ENCODE measurements around the gene SPIRE1.
"Not testable (repeated sequence)": the region's sequence is repeated elsewhere in the genome, so short reads cannot be mapped to it uniquely, and the experiment has no call there.

SPIRE1 gene

DNA sequence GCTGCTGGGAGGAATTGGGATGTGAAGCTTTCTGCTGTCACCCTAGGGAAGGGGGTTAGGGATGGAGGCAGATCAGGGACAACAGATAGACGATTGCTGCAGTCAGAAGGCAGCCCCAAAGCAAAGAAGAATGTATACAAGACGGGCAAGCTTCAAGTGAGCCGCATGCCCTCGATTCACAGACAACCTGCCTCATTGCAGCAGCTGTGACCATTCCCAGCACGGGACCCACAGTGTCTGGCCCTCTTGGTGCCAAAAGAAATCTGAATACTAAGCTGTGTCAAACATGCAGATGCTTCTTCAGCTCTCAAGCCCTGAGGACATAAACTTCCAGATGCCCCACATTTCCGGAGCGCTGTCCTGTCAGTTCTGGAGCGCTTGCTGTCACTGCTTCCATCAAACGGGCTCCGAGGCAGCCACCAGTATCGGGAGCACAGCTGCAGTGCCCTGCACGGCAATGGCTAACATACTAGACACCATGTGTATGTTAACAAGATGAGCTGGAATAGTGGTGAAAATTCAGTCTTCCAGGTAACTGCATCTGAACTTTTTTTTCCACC is 216.4 kb downstream of the SPIRE1 start:
- no peak for FAIRE-seq

DNA sequence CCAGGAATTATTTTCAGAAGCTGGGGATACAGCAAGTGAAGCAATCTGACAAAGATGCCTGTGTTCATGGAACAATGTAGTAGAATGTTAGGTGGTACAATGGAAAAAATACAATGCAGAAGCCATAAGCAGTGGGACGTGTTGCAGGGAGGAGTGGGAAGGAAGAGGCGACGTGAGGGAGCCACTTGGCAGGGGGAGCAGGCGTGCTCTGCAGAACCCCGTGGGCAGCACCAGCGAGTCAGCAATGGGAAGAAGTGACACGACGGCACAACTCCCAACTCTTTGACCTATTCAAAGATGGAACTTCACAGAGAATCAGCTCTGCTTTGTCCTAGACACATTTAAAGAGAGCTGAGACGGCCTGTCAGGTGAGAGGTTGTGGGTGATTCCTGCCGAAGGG is 219.7 kb downstream of the SPIRE1 start:
- no peak for FAIRE-seq

DNA sequence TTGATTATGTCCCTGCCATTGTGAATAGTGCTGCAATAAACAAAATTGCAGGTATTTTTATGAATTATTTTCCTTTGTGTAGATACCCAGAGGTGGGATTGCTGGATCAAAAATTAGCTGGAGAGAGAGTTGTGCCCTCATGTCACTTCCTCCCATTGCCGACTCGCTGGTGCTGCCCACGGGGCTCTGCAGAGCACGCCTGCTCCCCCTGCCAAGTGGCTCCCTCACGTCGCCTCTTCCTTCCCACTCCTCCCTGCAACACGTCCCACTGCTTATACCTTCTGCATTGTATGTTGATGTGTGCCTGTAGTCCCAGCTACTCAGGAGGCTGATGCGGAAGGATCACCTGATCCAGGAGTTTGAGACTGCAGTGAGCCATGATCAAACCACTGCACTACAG is 222.0 kb downstream of the SPIRE1 start:
- no peak for FAIRE-seq

- FAIRE-seq: no peak
These were observed 223.4 kb downstream of the SPIRE1 start for GRCh38 chr18:12434541-12434929.

DNA sequence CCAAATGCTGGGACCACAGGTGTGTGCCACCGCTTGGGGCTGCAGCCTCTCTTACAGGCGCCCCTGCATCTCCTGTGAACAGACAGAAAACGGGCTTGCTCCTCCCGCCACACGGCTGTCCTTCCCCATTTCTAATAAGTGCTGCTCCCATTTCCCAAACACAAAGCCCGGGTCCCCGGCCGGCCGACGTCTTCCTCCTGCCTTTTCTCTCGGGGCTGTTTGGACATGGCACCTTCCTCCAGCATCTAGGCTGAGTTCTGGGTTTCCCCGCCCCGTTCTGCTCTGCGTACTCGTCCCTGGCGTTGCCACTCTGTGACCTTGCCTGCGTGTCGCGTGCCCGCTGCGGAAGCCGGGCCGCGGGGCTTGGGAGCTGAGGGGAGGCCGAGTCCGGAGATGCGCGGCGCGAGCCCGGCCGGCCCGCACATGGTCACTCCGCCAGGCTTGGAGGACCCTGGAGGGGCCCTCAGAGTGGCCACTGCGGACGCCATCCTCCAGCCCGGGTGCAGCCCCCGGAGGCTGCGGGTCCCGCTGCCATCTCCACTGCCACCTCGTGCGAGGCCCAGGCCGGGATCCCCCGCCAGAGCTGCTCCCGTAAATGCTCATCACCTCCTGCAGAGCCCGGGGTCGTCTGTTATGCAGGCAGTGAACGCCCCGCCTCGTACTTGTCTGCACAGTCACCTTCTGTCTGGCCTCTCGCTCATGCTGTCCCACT is 223.9 kb downstream of the SPIRE1 start:
- no peak for FAIRE-seq

- FAIRE-seq: no peak
These were observed 225.0 kb downstream of the SPIRE1 start for GRCh38 chr18:12432881-12433280.

- no peak for FAIRE-seq
These were observed 225.7 kb downstream of the SPIRE1 start for GRCh38 chr18:12432196-12432595.

DNA sequence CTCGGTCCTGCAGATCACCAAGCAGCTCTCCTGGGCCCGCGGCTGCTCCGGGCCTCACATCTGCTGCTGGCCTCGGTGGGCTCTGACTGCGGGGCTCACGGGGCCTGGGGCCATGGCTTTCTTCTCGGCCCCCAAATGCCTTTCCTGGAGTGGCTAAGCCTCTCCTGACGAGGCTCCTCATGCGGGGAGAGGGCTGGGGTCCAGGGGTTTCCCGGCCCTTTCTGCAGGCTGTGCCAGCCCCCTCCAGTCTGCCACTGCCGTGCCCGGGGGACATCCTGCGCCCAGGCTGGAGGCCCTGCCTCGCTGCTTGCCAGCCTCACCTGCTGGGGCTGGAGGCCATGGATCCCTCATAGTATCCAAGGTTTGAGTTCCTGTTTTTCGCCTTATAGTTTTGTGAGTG is 226.3 kb downstream of the SPIRE1 start:
- FAIRE-seq: no peak

DNA sequence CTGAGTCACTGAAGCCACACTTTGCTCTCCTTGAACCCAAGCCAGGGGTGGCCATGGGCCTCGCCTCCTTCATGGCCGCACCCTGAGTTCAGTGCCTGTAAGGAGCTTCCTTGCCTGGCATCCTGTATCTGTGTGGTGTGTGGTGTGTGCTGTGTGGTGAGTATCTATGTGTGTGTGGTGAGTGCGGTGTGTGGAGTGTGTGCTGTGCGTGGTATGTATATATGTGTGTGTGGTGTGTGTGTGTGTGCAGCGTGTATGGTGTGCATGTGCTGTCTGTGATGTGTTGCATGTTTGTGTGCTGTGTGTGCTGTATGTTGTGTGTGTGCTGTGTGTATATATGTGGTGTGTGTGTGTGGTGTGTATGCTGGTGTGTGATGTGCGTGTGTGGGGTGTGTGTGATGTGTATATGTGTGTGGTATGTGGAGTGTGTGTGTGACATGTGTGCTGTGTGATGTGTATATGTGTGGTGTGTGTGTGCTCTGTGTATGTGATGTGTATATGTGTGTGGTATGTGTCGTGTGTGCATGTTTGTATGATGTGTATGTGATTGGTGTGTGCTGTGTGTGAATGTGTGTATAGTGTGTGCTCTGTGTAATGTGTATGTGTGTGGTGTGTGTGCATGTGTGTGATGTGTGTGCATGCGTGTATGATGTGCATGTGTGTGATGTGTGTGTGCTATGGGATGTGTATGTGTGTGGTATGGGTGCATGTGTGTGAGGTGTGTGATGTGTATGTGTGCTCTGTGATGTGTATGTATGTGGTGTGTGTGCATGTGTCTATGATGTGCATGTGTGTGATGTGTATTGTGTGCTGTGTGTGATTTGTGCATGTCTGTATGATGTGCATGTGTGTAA is 227.5 kb downstream of the SPIRE1 start:
- no peak for FAIRE-seq

- no peak for FAIRE-seq
These were observed 228.4 kb downstream of the SPIRE1 start for GRCh38 chr18:12429556-12429955.

DNA sequence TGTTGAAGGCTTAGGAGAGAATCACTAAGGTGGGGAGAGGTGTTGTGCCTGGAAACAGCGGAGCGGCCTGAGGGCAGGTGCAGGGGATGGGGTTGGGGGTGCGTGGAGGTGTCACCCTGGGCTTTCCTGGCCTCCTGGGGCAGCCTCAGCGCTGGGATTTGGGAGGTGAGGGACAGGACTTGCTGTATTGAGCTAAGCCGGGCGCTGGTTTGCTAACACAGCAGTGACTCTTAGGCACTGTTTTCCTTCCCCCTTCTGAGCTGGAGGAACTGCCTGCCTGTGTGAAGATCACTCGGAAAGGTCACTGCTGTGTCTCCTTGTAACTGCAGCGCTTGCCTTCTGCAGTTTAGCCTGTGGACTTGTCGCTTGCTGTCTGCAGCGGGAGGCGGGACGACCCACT is 229.0 kb downstream of the SPIRE1 start:
- FAIRE-seq: no peak

- no peak for FAIRE-seq
These were observed 231.0 kb downstream of the SPIRE1 start for GRCh38 chr18:12426924-12427323.

- FAIRE-seq: no peak
These were observed 233.7 kb downstream of the SPIRE1 start for GRCh38 chr18:12424252-12424651.

DNA sequence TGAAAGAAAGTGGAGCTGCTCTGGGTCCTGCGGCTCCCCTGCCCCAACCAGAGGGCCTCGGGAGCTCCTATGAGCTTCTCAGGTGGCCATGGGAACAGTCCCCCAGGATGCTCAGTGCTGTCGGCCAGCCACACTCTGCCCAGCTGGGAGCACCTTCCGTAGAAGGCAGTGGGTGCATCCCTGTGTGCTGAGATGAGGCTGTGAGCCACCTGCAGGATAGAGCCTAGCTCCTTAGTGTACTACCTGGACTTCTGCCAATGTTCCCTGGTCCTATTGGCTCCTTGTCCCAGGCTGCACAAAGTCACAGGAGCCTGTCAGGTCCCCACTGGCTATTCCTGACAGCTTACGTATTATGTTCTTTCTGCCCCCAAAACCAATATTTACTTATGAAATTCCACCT is 234.1 kb downstream of the SPIRE1 start:
- FAIRE-seq: no peak

DNA sequence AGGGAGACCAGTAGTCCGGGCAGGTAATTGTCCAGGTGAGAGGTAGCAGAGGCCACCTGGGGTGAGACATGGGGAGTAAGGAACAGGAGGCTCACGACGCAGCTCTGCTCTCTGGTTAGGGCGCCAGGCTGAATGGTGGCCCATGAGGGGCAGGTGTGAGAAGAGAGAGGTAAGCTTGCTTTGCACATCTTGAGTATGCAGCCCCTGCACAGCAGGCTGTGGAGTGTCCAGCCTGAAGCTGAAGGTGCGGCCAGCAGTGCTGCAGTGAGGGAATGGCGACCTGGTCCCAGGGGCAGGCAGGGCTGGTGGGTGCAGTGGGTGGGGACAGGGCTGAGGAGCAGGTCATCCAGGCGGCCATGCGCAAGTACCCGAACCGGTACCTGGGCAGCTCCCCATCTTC is 234.5 kb downstream of the SPIRE1 start:
- no peak for FAIRE-seq

GRCh38 chr18:12422936-12423335 is 235.0 kb downstream of the SPIRE1 start:
- no peak for FAIRE-seq

DNA sequence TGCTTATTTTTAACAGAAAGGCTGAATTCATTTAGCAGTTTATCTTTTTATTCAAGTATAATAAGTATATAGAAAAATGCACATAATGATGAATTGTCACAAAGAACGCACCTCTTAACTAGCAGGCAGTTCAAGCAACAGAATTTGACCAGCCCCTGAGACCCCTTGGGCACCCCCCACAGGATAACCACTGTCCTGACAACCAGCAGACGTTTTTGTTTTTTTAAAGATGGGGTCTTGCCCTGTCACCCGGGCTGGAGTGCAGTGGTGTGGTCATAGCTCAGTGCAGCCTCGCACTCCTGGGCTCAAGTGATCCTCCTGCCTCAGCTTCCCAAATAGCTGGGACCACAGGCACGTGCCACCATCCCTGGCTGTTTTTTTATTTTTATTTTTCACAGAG is 236.2 kb downstream of the SPIRE1 start:
- no peak for FAIRE-seq

DNA sequence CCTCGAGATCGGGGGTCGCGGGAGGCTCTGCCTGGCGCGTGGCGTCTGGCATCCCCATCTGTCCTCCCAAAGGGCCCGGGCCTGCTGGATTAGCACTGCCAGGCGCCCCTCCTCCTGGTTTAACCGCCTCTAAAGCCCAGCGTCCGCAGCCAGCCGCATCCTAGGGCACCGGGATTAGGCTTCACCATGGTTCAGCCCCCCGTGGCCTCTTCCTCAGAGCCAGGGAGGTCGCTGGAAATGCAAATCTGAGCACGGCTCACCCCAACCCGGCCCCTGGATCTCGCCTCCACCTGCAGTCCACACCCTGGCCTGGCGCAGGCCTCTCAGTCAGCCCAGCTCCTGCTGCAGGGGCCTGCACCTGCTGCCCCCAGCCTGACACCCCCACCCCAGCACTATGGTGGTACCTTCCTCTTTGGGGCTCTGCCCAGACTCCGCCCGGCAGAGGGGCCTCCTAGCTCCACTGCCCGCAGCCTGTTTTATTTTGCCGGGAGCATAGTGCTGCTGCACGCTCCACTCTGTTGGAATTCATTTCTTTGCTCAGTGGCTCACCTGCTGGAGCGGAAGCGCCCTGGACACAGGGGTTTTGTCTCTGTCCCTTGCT is 237.0 kb downstream of the SPIRE1 start:
- FAIRE-seq: no peak

GRCh38 chr18:12417687-12418086 is 240.2 kb downstream of the SPIRE1 start:
- no peak for FAIRE-seq

DNA sequence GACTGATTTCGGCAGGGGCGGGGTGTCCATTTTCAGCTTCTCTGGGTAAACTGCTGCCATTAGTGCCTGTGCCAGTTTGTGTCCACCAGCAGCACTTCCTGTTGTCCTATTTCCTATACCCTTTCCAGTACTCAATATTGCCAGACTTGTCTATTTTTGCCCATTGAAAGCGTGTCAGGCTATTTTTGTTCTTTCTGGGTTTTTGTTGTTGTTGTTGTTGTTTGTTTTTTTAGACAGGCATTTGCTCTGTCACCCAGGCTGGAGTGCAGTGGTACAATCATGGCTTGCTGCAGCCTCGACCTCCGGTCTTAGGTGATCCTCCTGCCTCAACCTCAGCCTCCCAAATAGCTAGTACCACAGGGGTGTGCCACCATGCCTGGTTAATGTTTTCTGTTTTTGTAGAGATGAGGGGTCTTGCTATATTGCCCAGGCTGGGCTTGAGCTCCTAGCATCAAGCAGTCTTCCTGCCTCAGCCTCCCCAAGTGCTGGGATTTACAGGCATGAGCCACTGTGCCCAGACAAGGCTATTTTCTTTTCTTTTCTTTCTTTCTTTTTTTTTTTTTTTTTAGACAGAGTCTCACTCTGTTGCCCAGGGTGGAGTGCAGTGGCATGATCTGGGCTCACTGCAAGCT is 241.7 kb downstream of the SPIRE1 start:
- no peak for FAIRE-seq

DNA sequence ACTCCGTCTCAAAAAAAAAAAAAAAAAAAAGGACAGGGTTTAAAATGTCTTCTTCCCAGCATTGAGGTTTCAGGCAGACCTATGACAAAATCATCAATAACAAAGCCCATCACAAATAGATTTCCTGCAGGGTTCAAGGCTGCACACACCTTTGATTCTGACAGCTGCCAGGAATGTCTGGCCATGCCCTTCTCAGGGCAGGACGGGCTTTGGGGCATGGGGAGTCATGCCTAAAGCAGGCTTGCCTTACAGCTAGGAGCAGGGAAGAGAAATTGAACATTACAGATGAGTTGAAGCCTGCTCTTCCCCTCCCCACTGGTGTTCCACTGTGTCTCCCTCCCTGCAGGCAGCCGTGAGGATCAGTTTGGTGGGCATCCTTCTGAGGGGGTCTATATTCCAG is 246.5 kb downstream of the SPIRE1 start:
- FAIRE-seq: no peak

DNA sequence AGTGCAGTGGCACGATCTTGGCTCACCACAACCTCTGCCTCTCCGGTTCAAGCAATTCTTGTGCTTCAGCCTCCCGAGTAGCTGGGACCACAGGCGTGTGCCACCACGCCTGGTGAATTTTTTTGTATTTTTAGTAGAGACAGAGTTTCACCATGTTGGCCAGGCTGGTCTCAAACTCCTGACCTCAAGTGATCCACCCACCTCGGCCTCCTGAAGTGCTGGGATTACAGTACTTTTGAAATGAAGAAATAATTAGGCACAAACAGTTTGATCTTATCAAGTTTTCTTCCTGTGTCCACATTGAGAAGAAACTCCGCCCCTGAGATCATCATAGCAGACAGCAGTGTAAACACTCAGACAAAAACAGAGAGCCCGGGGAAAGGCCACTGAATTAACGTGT is 247.2 kb downstream of the SPIRE1 start:
- FAIRE-seq: not testable (repeated sequence)

GRCh38 chr18:12410081-12410481 is 247.8 kb downstream of the SPIRE1 start:
- no peak for FAIRE-seq

Measured in colon (tissue), 2 donors.